AG08395 (cell line): ENCODE data around the gene NFE2L3.
"Not testable (repeated sequence)": the region's sequence is repeated elsewhere in the genome, so short reads cannot be mapped to it uniquely, and the experiment has no call there.

ENCODE experiments used
- DNase-seq: peaks from one replicate; pipeline ENCODE4 v3.0.0; 2012; ENCODE audit warnings: mixed read lengths, low spot score

Gene NFE2L3

DNA sequence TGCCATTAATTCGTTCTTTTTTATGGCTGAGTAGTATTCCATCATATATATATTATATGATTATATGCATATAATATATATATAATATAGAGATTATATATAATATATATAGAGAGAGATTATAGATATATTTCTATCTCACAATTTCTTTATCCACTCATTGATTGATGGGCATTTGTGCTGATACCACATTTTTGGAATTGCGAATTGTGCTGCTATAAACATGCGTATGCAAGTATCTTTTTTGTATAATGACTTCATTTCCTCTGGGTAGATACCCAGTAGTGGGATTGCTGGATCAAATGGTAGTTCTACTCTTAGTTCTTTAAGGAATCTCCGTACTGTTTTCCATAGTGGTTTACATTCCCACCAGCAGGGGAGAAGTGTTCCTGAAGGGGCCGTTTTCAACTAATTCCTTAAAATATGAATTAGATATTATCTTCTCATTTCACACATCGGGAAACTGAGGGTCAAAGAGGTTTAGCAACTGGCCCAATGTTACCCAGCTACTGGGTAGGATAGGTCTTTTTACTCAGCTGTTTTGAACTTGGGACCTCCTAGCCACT lies 16.5 kb downstream of the NFE2L3 start:
- no peak for DNase-seq

DNA sequence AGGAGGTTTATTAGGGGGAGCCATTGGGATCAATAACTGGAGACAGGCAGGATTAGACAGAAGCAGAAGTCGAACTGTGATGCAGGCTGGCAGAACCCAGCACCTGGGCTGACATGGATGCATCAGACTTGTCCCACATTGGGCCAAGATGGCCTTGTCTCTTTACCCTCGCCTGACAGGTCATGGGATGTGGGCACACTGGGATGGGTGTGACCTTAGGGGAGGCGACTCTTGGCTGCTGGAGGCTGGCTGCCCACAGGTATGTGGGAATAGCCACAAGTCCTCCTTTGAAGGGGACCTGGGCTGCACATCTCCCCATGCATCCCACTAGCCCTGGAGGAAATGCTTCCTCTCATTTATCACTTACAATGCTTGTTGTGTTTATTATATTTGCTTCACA lies 17.3 kb downstream of the NFE2L3 start:
- no peak for DNase-seq

DNA sequence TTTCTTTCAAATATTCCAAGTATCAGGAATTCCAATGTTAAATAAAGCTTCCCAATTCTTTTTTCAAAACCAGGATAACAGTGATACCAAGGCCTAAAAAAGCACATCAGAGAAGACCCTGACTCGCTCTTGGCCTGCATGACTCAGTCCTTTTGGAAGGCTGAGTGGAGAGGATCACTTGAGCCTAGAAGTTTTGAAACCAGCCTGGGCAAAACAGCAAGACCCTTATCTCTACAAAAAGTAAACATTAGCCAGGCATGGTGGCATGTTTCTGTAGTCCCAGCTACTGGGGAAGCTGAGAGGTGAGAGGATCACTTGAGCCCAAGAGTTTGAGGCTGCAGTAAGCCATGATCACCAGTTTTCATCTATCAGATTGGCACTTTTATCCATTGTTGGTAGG lies 18.7 kb downstream of the NFE2L3 start:
- DNase-seq = no peak

DNA sequence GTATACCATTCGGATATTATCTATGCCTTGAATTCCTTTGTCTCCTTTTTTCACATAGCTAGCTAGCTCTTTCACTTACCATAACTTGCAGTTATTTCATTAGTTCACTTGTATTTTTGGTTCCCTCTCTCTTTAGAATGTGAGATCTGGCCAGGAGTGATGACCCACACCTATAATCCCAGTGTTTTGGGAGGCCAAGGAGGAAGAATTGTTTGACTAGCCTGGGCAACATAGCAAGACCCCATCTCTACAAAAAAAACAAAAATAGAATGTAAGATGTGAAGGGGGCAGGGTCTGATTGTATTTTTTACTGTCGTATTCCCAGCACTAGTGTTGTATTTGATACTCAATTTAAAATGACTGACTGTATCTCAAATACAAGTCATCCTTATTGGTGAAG lies 19.6 kb downstream of the NFE2L3 start:
- no peak for DNase-seq

DNA sequence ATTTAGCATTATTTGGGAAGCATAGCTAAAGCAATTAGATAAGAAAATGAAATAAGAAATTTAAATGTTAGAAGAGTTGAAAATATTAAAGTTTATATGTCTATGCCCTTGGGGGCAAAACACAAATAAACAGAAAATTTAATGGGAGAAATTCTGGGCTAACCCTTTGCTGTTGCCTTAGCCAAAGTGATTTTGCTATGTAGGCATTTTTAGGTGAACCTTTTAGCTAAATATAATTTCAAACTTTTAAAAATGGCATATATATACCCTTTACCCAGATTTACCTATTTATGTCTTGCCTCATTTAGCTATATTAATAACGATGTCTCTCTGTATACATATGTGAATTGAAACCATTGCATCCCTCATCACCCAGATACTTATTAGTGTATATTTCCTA lies 20.1 kb downstream of the NFE2L3 start:
- no peak for DNase-seq

DNA sequence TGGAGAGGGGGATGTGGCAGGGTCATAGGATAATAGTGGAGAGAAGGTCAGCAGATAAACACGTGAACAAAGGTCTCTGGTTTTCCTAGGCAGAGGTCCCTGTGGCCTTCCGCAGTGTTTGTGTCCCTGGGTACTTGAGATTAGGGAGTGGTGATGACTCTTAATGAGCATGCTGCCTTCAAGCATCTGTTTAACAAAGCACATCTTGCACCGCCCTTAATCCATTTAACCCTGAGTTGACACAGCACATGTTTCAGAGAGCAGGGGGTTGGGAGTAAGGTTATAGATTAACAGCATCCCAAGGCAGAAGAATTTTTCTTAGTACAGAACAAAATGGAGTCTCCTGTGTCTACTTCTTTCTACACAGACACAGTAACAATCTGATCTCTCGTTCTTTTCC lies 23.9 kb downstream of the NFE2L3 start:
- not testable (repeated sequence) for DNase-seq

DNA sequence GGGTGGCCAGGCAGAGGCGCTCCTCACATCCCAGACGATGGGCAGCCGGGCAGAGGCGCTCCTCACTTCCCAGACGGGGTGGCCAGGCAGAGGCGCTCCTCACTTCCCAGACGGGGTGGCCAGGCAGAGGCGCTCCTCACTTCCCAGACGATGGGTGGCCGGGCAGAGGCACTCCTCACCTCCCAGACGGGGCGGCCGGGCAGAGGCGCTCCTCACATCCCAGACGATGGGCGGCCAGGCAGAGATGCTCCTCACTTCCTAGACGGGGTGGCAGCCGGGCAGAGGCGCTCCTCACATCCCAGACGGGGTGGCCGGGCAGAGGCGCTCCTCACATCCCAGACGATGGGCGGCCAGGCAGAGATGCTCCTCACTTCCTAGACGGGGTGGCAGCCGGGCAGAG lies 24.7 kb downstream of the NFE2L3 start:
- DNase-seq = not testable (repeated sequence)

DNA sequence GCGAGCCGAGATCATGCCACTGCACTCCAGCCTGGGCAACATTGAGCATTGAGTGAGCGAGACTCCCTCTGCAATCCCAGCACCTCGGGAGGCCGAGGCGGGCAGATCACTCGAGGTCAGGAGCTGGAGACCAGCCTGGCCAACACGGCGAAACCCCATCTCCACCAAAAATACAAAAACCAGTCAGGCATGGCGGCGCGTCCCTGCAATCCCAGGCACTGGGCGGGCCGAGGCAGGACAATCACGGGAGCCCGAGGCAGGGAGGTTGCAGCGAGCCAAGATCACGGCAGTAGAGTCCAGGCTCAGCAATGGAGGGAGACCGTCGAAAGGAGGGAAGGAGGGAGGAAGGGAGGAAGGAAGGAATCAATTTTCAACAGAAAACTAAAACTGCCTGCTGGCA lies 25.3 kb downstream of the NFE2L3 start:
- not testable (repeated sequence) for DNase-seq

DNA sequence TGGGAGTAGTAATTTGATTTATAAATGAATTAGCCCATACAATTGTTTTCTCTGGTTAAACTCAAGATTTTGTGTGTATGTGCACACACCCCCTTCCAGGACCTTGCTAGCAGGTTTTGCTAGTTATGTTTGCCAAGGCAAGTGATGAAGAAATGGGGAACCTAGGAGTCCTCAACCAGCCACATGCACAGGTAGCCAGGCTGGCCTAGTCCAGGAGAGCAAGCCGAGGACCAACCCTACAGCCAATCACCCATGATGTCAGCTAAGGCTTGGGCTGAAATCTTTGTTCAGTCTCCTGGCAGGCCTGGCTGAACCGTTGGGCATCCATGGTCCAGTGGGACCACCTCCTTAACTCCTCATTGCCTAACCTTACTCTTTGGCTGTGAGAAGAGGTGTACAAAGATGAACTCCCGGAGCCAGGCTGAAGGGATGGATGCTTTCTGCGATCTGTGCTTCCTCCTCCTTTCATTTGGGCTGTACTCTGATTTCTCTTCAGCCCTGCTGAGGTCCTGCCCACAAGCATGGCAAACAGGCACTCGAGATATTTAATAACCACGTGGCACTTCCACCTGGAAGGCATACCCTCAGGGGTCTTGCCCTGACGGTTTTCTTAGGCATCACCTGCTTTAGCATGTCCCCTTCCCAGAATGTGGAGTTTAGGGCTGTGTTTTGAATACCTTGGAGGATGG lies 26.4 kb downstream of the NFE2L3 start:
- DNase-seq = no peak

DNA sequence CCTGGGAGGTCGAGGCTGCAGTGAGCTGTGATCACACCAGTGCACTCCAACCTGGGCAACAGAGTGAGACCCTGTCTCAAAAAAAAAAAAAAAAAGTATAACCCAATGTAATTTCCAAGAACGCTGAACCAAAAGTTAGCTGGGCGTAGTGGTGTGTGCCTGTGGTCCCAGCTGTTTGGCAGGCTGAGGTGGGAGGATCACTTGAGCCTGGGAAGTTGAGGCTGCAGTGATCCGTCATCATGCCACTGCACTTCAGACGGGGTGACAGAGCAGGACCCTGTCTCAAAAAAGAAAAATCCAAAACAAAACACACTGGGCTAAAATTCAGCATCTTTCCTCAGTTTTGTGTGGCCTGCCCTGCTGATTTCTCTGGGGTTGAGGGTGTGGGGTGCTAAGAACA lies 27.4 kb downstream of the NFE2L3 start:
- no peak for DNase-seq

DNA sequence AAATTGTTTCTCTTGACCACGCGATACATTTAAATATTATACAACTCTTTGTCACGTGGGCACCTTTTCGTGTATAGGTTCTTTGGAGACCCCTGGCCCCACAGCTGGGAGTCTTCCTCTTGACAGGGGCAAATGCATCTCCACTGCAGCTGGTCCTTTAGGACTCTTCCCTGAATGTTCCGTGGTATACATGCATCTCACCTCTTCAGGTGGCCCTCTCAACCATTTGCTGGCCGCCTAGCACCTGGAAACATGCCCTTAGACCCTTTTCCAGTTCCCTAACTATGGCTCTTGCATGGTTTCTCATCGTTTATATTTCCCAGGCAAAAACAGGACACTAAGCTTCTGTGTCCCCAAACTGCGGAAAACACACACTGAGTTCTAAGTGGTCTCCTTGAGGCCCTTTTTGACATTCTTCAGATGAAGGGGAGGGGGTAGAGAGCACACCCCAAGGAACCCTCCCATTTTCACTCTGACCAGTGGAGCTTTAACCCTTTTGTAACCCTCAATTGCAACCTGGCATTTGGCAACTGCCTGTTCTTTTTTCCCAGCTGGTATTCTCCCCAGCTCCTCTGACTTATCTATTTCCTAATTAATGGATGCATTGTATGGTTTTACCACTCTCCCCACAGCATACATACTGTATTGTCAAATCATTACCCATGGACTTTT lies 28.0 kb downstream of the NFE2L3 start:
- no peak for DNase-seq

DNA sequence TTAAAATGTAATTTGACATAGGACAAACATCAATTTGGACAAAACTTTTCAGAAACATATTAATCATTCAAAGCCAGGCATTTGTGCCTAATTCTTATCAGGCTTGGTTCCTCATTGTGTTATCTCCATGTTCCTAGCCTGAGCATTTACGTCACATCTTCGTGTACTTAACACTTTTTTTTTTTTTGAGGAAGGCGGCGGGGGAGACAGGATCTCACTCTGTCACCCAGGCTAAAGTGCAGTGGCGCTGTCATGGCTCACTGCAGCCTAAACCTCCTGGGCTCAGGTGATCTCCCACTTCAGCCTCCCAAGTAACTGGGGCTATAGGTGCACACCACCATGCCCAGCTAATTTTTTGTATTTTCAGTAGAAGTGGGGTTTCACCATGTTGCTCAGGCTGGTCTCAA lies 28.8 kb downstream of the NFE2L3 start:
- DNase-seq = no peak

DNA sequence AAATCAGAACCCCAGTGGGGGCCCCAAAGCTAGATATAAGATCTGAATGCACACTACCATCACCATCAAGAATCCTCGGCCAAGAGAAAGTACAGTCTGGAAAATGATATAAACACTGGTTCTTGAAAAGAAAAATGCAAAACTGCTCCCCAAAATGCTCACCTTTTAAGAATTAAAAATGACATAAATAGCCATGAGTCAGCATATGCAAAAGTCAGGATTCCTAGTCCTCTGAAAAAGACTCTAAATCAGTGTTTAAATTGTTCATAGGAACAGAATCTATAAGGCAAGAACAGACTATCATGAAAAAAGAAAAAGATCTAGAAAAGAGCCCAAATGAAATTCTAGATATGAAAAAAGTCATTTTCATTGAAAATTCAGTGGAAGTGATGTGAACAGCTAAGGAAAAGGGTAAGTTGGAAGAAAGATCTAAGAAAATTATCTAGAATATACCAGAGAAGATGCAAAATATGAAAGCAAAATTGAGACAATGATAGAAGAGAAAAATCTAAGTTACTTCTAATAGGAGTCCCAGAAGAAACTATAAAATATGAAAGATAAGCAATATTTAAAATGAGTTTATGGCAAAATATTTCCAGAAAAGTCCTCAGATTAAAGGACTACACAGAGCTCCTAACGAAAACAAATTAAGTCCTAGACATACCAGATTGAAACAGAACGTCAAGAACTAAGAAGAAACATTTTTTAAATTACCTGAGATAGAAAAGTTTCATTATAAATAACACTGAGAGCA lies 29.7 kb downstream of the NFE2L3 start:
- DNase-seq = no peak

DNA sequence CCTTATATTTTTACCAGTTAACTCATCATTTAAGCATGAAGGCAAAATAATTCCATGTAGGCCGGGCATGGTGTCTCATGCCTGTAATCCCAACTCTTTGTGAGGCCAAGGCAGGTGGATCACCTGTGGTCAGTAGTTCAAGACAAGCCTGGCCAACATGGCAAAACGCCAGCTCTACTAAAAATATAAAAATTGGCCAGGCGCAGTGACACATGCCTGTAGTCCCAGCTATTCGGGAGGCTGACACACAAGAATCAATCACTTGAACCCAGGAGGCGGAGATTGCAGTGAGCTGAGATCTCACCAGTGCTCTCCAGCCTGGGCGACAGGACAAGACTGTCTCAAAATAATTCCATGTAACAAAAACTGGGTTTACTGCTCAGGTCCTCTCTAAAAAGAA lies 30.3 kb downstream of the NFE2L3 start:
- no peak for DNase-seq

DNA sequence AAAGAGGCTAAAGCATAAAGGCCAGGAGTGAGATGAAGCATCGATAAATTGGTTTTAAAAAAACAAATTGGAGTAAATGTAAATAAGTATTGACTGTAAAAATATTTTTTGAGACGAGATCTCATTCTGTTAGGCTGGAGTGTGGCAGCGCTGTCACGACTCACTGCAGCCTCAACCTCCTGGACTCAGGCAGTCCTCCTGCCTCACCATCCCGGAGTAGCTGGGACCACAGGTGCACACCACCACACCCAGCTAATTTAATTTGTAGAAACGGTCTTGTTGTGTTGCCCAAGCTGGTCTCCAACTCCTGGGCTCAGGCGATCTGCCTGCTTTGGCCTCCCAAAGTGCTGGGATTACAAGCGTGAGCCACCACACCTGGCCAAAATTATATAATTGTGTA lies 30.7 kb downstream of the NFE2L3 start:
- DNase-seq = no peak

DNA sequence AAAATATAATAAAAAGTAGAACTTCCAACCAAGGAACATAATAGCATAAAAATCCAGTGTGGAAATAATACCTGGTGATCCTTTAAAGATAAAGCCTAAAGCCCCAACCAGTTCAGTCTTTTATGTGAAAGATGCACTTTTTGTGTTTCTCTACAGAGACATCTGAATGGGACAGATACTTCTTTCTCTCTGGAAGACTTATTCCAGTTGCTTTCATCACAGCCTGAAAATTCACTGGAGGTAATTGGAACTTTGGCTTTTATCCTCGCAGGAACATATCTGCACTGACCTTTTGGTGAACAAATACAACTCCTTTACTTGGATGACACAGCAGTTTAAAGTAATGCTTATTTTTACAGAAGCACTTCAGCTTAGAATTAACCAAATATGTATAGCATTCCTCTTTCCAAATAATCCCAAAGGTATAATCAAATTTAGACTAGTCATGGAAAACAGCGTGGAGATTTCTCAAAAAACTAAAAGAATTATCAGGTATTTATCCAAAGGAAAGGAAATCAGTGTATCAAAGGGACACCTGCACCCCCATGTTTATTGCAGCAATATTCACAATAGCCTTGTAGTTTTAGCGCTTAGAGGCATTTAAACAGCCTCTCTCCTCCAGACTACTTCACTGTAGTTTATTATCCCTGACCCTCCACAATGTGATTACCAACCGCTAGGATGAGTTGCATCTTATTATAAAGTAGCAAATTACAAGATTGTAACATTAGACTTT lies 31.7 kb downstream of the NFE2L3 start:
- DNase-seq = no peak

DNA sequence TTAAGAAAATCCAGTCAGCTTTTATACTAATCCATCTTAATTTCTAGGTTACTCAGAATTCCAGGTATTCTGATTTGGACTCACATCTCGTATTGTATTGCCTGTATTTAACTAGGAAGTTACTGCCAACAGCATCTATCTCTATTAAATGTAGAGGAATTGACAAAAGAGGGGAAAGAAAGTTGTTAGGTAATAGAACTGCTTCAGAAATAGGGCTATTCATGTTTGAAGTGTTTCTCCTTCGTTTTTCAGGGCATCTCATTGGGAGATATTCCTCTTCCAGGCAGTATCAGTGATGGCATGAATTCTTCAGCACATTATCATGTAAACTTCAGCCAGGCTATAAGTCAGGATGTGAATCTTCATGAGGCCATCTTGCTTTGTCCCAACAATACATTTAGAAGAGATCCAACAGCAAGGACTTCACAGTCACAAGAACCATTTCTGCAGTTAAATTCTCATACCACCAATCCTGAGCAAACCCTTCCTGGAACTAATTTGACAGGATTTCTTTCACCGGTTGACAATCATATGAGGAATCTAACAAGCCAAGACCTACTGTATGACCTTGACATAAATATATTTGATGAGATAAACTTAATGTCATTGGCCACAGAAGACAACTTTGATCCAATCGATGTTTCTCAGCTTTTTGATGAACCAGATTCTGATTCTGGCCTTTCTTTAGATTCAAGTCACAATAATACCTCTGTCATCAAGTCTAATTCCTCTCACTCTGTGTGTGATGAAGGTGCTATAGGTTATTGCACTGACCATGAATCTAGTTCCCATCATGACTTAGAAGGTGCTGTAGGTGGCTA lies 32.5 kb downstream of the NFE2L3 start:
- not testable (repeated sequence) for DNase-seq

DNA sequence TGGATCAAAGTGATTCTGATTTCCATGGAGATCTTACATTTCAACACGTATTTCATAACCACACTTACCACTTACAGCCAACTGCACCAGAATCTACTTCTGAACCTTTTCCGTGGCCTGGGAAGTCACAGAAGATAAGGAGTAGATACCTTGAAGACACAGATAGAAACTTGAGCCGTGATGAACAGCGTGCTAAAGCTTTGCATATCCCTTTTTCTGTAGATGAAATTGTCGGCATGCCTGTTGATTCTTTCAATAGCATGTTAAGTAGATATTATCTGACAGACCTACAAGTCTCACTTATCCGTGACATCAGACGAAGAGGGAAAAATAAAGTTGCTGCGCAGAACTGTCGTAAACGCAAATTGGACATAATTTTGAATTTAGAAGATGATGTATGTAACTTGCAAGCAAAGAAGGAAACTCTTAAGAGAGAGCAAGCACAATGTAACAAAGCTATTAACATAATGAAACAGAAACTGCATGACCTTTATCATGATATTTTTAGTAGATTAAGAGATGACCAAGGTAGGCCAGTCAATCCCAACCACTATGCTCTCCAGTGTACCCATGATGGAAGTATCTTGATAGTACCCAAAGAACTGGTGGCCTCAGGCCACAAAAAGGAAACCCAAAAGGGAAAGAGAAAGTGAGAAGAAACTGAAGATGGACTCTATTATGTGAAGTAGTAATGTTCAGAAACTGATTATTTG lies 33.3 kb downstream of the NFE2L3 start:
- no peak for DNase-seq

DNA sequence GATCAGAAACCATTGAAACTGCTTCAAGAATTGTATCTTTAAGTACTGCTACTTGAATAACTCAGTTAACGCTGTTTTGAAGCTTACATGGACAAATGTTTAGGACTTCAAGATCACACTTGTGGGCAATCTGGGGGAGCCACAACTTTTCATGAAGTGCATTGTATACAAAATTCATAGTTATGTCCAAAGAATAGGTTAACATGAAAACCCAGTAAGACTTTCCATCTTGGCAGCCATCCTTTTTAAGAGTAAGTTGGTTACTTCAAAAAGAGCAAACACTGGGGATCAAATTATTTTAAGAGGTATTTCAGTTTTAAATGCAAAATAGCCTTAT lies 33.8 kb downstream of the NFE2L3 start:
- DNase-seq = no peak

DNA sequence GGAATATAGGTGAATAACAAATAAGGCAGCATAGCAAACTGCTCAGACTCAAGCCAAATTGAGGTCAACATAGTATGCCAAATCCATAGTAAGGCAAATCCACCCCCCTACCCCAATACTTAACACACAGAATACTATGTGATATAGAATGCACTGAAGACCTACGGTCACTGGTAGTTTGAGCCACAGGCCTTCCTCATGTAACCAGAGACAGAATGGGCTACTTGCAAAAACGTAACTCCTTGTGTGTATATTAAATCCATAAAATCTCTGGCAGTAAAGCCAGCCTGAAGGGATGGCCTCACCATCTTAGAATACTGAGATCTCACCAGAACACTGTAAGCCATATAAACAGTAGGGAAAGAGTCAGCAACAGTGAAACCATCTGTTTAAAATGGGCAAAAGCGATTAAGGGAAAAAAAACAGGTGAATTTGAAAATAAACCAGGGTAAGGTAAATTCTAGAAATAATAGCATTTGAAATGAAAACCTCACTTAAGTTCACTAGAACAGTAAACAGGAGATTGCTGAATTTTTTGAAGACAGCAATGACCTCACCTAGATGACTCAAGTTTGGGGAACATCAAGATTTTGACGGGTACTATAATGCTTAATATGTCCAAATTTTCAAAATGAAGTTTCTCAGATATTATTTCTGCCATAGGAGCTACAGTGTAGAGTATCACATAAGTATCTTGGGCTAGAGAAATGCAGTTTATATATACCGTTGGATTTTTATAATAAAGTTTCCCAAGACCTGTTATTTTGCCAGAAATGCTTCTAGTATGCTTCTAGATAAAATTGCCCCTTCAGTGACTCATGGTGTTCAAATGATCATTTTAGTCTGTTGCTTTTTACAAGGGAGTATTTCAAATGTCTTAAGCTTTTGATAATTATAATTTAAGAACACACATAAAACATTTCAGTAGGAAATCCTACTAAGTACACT lies 34.6 kb downstream of the NFE2L3 start:
- no peak for DNase-seq
